HCT116 (cell line): ENCODE measurements around the gene KRTDAP. TPM values are rescaled to one million over a fixed set of nuclear protein-coding genes. Genes with fewer than 3 reads are reported as not detected.

Experiments
- ATAC-seq: fragments of 200-7000 bp; cut with Tn5 transposase; 2 replicates; pipeline ENCODE4 v1.9.1; 2020; ENCODE audit warnings: mild to moderate bottlenecking, moderate library complexity
- BruUV-seq: library from RNA; stranded (reverse); fragments of 400-500 nt; replicated peaks from 2 replicates; lab custom pipeline; 2021; lab: Mats Ljungman, UMichigan
- CTCF ChIA-PET: fragments of 300-600 bp; sonication (Branson Sonifier 250); formaldehyde crosslinking; loops from one replicate; lab custom pipeline; 2021; ENCODE audit warnings: antibody characterized with exemption; lab: Charles Lee
- POLR2A ChIA-PET: fragments of 300-600, 350-600 bp; sonication (Branson Sonifier 250); formaldehyde crosslinking; loops from one replicate; lab custom pipeline; 2021; ENCODE audit warnings: antibody characterized with exemption; lab: Charles Lee
- RAD21 ChIA-PET, 2 experiments: fragments of 300-600 bp; sonication (Branson Sonifier 250); formaldehyde crosslinking; loops; one replicate each; lab custom pipeline; 2023; ENCODE audit warnings: low total read pairs in 2 of 2; ENCODE audit not compliant: uncharacterized antibody in 2 of 2, unreplicated experiment in 2 of 2, low non-redundant PET in 1 of 2; lab: Charles Lee
- DNase-seq: peaks from one replicate; pipeline ENCODE4 v3.0.0-alpha.2; 2010; ENCODE audit warnings: low read depth, low spot score
- H2AFZ ChIP-seq: fragments of 200-600 bp; shearing (Covaris generic), sonication (generic); 2 replicates; pipeline ENCODE4 v1.6.1; 2017; ENCODE audit warnings: low read depth, mixed run types, mixed read lengths, antibody characterized with exemption, low read length; ENCODE audit not compliant: poor library complexity, severe bottlenecking
- H3K27ac ChIP-seq: 2 replicates; pipeline ENCODE4 v1.5.1; 2012; ENCODE audit warnings: low read depth, low read length
- H3K27me3 ChIP-seq: fragments of 200-600 bp; sonication (generic); 2 replicates; pipeline ENCODE4 v1.6.1; 2016; ENCODE audit warnings: mixed run types, low read length, mixed read lengths; ENCODE audit not compliant: insufficient read depth
- H3K36me3 ChIP-seq, 2 experiments: fragments of 200-500 bp in 1 of 2; fragments of 200-600 bp in 1 of 2; sonication (Bioruptor generic) in 1 of 2; sonication (generic) in 1 of 2; 2 replicates each; pipeline versions ENCODE4 v1.5.1 to v1.6.1; 2014 to 2016; ENCODE audit warnings: low read length in 2 of 2, inconsistent platforms in 1 of 2, mixed read lengths in 1 of 2, mixed run types in 1 of 2; ENCODE audit not compliant: insufficient read depth in 2 of 2, control insufficient read depth in 1 of 2
- H3K4me1 ChIP-seq, 2 experiments: fragments of 200-600 bp in 1 of 2; sonication (generic) in 1 of 2; 2 replicates each; pipeline versions ENCODE4 v1.5.1 to v1.6.1; 2012 to 2017; ENCODE audit warnings: low read length in 2 of 2, inconsistent platforms in 1 of 2, mild to moderate bottlenecking in 1 of 2, mixed read lengths in 1 of 2, mixed run types in 1 of 2, moderate library complexity in 1 of 2; ENCODE audit not compliant: insufficient read depth in 2 of 2, control insufficient read depth in 1 of 2
- H3K4me2 ChIP-seq: fragments of 200-600 bp; sonication (generic); 2 replicates; pipeline ENCODE4 v1.6.1; 2017; ENCODE audit warnings: mixed run types, low read length, mixed read lengths
- H3K4me3 ChIP-seq, 2 experiments: fragments of 200-600 bp in 1 of 2; sonication (generic) in 1 of 2; replicated peaks in 1 of 2; 2 replicates each; pipeline ENCODE4 v1.5.1; 2011 to 2016; ENCODE audit warnings: low read length in 2 of 2, control low read depth in 1 of 2, low read depth in 1 of 2, mild to moderate bottlenecking in 1 of 2, mixed read lengths in 1 of 2, mixed run types in 1 of 2
- H3K79me2 ChIP-seq: fragments of 200-600 bp; sonication (generic); 2 replicates; pipeline ENCODE4 v1.6.1; 2017; ENCODE audit warnings: mild to moderate bottlenecking, mixed run types, low read length, moderate library complexity, mixed read lengths; ENCODE audit not compliant: insufficient read depth
- H3K9ac ChIP-seq: fragments of 200-600 bp; sonication (generic); 2 replicates; pipeline ENCODE4 v1.6.1; 2016; ENCODE audit warnings: low read length, mixed read lengths
- H3K9me2 ChIP-seq: fragments of 200-600 bp; sonication (generic), shearing (Covaris generic); 2 replicates; pipeline ENCODE4 v1.6.1; 2017; ENCODE audit warnings: mixed run types, mild to moderate bottlenecking, moderate library complexity; ENCODE audit not compliant: insufficient read depth
- H3K9me3 ChIP-seq, 2 experiments: fragments of 200-500 bp in 1 of 2; fragments of 200-600 bp in 1 of 2; sonication (Bioruptor generic) in 1 of 2; sonication (generic) in 1 of 2; 2 replicates each; pipeline ENCODE4 v1.6.1; 2014 to 2017; ENCODE audit warnings: low read length in 2 of 2, mixed read lengths in 2 of 2, inconsistent platforms in 1 of 2, low read depth in 1 of 2, mild to moderate bottlenecking in 1 of 2, mixed run types in 1 of 2, moderate library complexity in 1 of 2; ENCODE audit not compliant: control insufficient read depth in 1 of 2, insufficient read depth in 1 of 2
- H4K20me1 ChIP-seq: fragments of 200-600 bp; sonication (generic), shearing (Covaris generic); 2 replicates; pipeline ENCODE4 v1.6.1; 2017; ENCODE audit warnings: mixed run types, mild to moderate bottlenecking, moderate library complexity; ENCODE audit not compliant: insufficient read depth
- CBX3 ChIP-seq: IDR thresholded peaks from 2 replicates; pipeline ENCODE4 v1.6.1; 2012; ENCODE audit warnings: low read depth
- CEBPB ChIP-seq: IDR thresholded peaks from 2 replicates; pipeline ENCODE4 v1.6.1; 2012; ENCODE audit warnings: low read depth
- CTCF ChIP-seq, 3 experiments: fragments of 200-600 bp in 1 of 3; sonication (generic) in 1 of 3; IDR thresholded peaks in 2 of 3; conservative IDR thresholded peaks in 1 of 3; 2 replicates each; pipeline ENCODE4 v1.5.1; 2012 to 2017; ENCODE audit warnings: low read depth in 2 of 3, low read length in 2 of 3, antibody characterized with exemption in 1 of 3, borderline replicate concordance in 1 of 3, control low read depth in 1 of 3, mild to moderate bottlenecking in 1 of 3, mixed read lengths in 1 of 3, mixed run types in 1 of 3, moderate library complexity in 1 of 3; ENCODE audit not compliant: insufficient read depth in 1 of 3
- ELF1 ChIP-seq: IDR thresholded peaks from 2 replicates; pipeline ENCODE4 v1.6.1; 2012; ENCODE audit warnings: low read depth, borderline replicate concordance
- EZH2 ChIP-seq: fragments of 200-600 bp; sonication (generic); IDR thresholded peaks from 2 replicates; pipeline ENCODE4 v1.6.1; 2017; ENCODE audit warnings: antibody characterized with exemption, mixed run types
- FOSL1 ChIP-seq: IDR thresholded peaks from 2 replicates; pipeline ENCODE4 v1.6.1; 2012; ENCODE audit warnings: low read depth
- MAX ChIP-seq: IDR thresholded peaks from 2 replicates; pipeline ENCODE4 v1.6.1; 2012
- POLR2AphosphoS5 ChIP-seq: IDR thresholded peaks from 2 replicates; pipeline ENCODE4 v1.6.1; 2011; ENCODE audit warnings: mild to moderate bottlenecking, low read depth, low read length, moderate library complexity
- RAD21 ChIP-seq: IDR thresholded peaks from 2 replicates; pipeline ENCODE4 v1.6.1; 2012; ENCODE audit warnings: low read depth, mild to moderate bottlenecking
- REST ChIP-seq: IDR thresholded peaks from 2 replicates; pipeline ENCODE4 v1.6.1; 2012; ENCODE audit warnings: low read depth
- SIN3A ChIP-seq: IDR thresholded peaks from 2 replicates; pipeline ENCODE4 v1.6.1; 2012; ENCODE audit warnings: low read depth
- SP1 ChIP-seq: IDR thresholded peaks from 2 replicates; pipeline ENCODE4 v1.6.1; 2012; ENCODE audit warnings: low read depth
- SRF ChIP-seq: IDR thresholded peaks from 2 replicates; pipeline ENCODE4 v1.6.1; 2012; ENCODE audit warnings: low read depth
- YY1 ChIP-seq: IDR thresholded peaks from 2 replicates; pipeline ENCODE4 v1.6.1; 2011; ENCODE audit warnings: low read length, low read depth, moderate library complexity, mild to moderate bottlenecking; ENCODE audit not compliant: insufficient replicate concordance; ENCODE audit errors: extremely low read depth
- ZFX ChIP-seq: fragments of 450-650 bp; IDR thresholded peaks from 2 replicates; pipeline ENCODE4 v1.6.1; 2017
- intact Hi-C: fragments of 100-400 bp; cut with micrococcal nuclease; formaldehyde crosslinking; loops from 2 replicates; pipeline ENCODE4 v1.10.0; 2022
- total RNA-seq: library from RNA; stranded (reverse); gene quantifications from one replicate; pipeline ENCODE4 v1.2.1, GENCODE V29; 2021; ENCODE audit not compliant: unreplicated experiment
- TF ChIP-seq, protein P1 (sequence below): IDR thresholded peaks from 2 replicates; pipeline ENCODE4 v1.6.1; 2012

The KRTDAP gene
- total RNA-seq, 1 experiment from 2014 or later = 0.74 TPM

- TF ChIP-seq REST = no peak
- no peak for TF ChIP-seq MAX
These were observed 17.3 kb upstream of the KRTDAP start (continued) for GRCh38 chr19:35507561-35507960.

DNA sequence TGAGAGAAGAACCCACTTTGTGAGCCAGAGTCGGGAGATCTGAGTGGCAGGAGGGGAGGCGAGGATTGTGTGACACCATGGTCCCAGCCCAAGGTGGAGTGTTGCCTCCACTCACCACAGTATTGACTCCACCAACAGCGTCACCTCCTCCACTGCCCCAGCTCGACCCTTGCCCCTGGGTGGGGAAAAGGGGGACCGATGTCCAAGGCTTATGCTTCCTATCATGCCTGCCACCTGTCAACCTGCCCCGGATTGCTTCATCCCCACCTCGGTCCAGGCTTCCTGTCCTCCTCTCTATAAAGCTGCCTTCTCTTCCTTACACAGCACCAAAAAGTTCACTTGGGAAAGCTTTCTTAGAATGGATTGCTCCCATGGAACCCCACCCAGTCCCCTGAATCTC is 15.7 kb upstream of the KRTDAP start:
- no peak overlapping the region for H3K4me3 ChIP-seq
- no peak overlapping the region for H2AFZ ChIP-seq
- no peaks in the 10 kb centered on the region for H3K9me2 ChIP-seq
- peaks cover 5 to 19% of the 10 kb centered on the region in 2 experiments; a peak in 3 of 4 replicates for H3K4me1 ChIP-seq
- peaks cover 20 to 33% of the 10 kb centered on the region in 2 experiments; a peak in 3 of 4 replicates for H3K36me3 ChIP-seq
- H4K20me1 ChIP-seq = no peaks in the 10 kb centered on the region
- ChIA-PET CTCF (interaction anchor here (0.9 kb wide), 1 partner anchor 11 kb away, joined by 3 read pairs; no protein-coding TSS in a partner anchor), RAD21 (no interaction called here), POLR2A (interaction anchor here (1.0 kb wide), 1 partner anchor 142 kb away, joined by 3 read pairs; the partner anchor contains the start of gene COX6B1)
- no peak overlapping the region for H3K27ac ChIP-seq
- H3K79me2 ChIP-seq = peaks cover 49% of the 10 kb centered on the region
- H3K9me3 ChIP-seq = no peaks in the 10 kb centered on the region
- intact Hi-C loops = no loop called here
- DNase-seq = no peak
- no TSS peak for BruUV-seq
- no peak for ATAC-seq
- no peaks in the 10 kb centered on the region for H3K27me3 ChIP-seq
- no peak overlapping the region for H3K9ac ChIP-seq
- no peak overlapping the region for H3K4me2 ChIP-seq
- TF ChIP-seq YY1 (no peak), SIN3A (no peak), ELF1 (no peak), CTCF (IDR thresholded peaks at IDR 0.05 in 2 of 3, conservative IDR thresholded peaks at IDR 0.05 in 1 of 3; ENCODE audit: borderline replicate concordance in 1 of 3, insufficient read depth in 1 of 3, low read depth in 2 of 3, low read length in 2 of 3) (no peak), RAD21 (no peak), MAX (no peak), CBX3 (no peak), POLR2AphosphoS5 (no peak), FOSL1 (no peak), SP1 (no peak), REST (no peak), SRF (no peak), CEBPB (no peak), EZH2 (no peak), ZFX (no peak)
- TF ChIP-seq, protein P1, sequence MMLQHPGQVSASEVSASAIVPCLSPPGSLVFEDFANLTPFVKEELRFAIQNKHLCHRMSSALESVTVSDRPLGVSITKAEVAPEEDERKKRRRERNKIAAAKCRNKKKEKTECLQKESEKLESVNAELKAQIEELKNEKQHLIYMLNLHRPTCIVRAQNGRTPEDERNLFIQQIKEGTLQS = no peak
